HepG2 (cell line): Measurements from ENCODE around the gene THBS4.

Experiments
- SRSF1 ChIP-seq: fragments of 200-400 bp; formaldehyde crosslinking; optimal IDR thresholded peaks from 2 replicates; pipeline ENCODE3; 2017; ENCODE audit warnings: mild to moderate bottlenecking, low read depth, low read length, moderate library complexity
- TF ChIP-seq, protein P1 (sequence below): sonication (generic); formaldehyde crosslinking; IDR thresholded peaks from 2 replicates; pipeline ENCODE4 v1.5.0; 2020; ENCODE audit warnings: mild to moderate bottlenecking, missing genetic modification reagents

- no peak for TF ChIP-seq SRSF1
- TF ChIP-seq, protein P1, sequence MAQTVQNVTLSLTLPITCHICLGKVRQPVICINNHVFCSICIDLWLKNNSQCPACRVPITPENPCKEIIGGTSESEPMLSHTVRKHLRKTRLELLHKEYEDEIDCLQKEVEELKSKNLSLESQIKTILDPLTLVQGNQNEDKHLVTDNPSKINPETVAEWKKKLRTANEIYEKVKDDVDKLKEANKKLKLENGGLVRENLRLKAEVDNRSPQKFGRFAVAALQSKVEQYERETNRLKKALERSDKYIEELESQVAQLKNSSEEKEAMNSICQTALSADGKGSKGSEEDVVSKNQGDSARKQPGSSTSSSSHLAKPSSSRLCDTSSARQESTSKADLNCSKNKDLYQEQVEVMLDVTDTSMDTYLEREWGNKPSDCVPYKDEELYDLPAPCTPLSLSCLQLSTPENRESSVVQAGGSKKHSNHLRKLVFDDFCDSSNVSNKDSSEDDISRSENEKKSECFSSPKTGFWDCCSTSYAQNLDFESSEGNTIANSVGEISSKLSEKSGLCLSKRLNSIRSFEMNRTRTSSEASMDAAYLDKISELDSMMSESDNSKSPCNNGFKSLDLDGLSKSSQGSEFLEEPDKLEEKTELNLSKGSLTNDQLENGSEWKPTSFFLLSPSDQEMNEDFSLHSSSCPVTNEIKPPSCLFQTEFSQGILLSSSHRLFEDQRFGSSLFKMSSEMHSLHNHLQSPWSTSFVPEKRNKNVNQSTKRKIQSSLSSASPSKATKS (CRISPR knock-in tag) = no peak
These were observed 24.3 kb upstream of the THBS4 start for GRCh38 chr5:80010754-80011392.
